Mesenteric fat pad (tissue), 1 donor: ENCODE data around the gene NEMF. TPM values are rescaled to one million over a fixed set of nuclear protein-coding genes. Genes with fewer than 3 reads are reported as not detected.
"Not testable (repeated sequence)": the region's sequence is repeated elsewhere in the genome, so short reads cannot be mapped to it uniquely, and the experiment has no call there.

Experiments used
- DNase-seq: peaks from one replicate; pipeline ENCODE4 v3.0.0-alpha.2; 2020; ENCODE audit warnings: low spot score
- long read RNA-seq: library from polyadenylated mRNA; unstranded; transcript quantifications from one replicate; pipeline ENCODE4 v2.0.0, GENCODE V29; 2020
- total RNA-seq: library from RNA; stranded (reverse); fragmentation: NEBNext Ultra II Directional; extraction: Animal tissue kit (Norgen Biotek cat#: 25700); gene quantifications from one replicate; pipeline ENCODE4 v1.2.1, GENCODE V29; 2021
- donor health status: DM: yes; HTN: yes; CAD: no.

Gene NEMF
- total RNA-seq: 72.0 TPM
- long read RNA-seq, partial matches to known transcripts: 104 of 126 reads
- long read RNA-seq, other reads (novel, unspliced or antisense): 21 of 126 reads

DNA sequence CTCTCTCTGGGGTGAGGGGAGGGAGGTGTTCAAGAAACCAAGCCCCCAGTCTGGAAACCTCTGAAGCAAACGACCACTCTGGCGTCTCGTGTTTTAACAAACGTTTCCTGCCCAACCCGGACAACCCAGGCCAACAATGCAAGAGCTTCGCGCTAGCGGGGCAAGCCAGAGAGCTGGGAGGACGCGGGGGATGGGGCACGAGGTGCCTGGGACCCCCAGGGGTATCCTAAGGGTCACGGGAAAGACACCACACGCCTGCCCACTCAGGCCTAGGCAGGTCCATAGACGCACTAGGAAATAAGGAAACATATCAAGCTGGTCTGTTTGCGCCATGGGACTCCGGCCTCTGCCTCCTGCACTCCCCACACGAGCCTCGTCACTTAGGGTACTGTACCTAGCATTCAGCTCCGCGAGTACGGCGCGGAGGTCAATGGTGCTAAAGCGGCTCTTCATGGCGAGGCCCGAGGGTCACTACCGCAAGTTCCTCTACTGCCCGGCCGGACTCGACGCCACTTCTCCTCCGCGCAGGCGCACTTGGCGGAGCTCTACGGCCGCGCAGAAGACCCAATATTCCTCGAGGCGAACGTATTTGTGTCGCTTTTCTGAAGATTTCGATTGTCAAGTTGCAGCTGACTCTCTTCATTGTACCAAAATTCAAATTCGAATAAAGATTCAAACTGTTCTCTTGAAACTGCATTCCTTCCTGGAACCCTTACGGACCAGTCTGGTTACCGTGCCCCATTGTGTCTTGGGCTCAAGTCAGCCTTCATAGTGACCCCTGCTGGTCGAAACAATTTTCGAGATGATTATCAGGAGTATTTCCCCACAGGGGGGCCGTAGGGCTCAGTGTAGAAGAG, at the start of gene NEMF:
NEMF (minus strand) TSS at position 488 of the 857 bp plus-strand sequence; CDS start at position 453, 35 bp downstream.
- peak; percentile 95 for DNase-seq

GRCh38 chr14:49900973-49901372, 48.4 kb upstream of the NEMF start:
- DNase-seq: no peak

GRCh38 chr14:49898485-49898884, 45.9 kb upstream of the NEMF start:
- no peak for DNase-seq

DNA sequence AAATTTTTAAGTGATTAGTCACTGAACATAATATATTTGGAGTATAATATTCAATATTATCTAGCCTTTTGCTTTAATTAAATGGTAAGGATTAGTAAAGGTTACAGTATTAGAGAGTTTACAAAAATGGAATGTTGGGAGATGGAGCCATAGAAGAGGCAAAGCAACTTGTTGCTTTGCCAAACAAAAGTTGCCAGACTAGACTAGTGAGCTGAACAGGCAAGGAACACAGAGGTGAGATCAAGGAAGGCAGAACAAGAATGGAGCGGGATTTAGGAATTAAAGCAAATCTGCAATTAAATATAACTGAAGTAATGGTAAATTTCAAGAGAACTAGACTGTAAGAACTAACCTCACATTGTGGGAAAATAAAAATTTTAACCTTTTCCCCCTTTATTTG, 45.4 kb upstream of the NEMF start:
- DNase-seq: no peak

- no peak for DNase-seq
Measured at GRCh38 chr14:49897414-49897813, 44.8 kb upstream of the NEMF start.

DNA sequence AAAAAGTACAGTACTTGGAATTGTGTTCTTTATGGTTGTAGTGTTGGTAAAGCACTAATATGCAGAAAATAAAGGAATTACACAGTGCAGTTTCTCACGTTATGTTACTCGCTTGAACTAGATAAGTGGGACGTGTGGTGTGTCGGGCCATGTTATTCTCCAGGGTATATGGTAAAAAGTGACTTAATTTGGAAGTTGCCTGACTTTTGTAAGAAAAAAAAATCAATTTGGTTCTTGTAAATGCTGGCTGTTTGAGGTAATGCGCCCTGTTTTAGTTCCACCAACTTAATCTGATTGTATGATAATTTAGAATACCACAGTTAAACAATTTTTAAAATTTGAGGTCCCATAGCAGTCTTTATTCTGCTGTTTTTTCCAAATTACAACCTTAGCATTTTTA, 44.4 kb upstream of the NEMF start:
- DNase-seq: no peak

DNA sequence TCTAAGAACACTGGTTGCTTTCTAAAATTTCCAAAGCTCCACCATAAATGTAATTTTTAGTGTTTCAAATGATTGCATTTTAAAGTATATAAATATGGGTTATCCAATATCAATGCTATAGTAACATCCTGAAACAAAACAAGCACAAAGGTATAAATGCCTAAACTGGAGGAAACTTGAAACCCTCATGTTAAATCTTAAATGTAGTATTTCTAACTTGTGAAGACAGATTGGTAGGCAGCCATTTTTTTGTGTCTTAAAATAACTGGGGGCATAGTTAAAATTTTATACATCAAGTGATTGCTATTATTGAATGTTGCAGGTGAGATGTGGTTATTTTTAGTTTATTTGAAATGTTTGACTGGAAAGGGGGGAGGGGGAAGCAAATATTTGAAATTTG, 43.7 kb upstream of the NEMF start:
- DNase-seq: not testable (repeated sequence)

GRCh38 chr14:49895480-49895879, 42.9 kb upstream of the NEMF start:
- DNase-seq: no peak

GRCh38 chr14:49894214-49895107, 41.9 kb upstream of the NEMF start:
- not testable (repeated sequence) for DNase-seq

DNA sequence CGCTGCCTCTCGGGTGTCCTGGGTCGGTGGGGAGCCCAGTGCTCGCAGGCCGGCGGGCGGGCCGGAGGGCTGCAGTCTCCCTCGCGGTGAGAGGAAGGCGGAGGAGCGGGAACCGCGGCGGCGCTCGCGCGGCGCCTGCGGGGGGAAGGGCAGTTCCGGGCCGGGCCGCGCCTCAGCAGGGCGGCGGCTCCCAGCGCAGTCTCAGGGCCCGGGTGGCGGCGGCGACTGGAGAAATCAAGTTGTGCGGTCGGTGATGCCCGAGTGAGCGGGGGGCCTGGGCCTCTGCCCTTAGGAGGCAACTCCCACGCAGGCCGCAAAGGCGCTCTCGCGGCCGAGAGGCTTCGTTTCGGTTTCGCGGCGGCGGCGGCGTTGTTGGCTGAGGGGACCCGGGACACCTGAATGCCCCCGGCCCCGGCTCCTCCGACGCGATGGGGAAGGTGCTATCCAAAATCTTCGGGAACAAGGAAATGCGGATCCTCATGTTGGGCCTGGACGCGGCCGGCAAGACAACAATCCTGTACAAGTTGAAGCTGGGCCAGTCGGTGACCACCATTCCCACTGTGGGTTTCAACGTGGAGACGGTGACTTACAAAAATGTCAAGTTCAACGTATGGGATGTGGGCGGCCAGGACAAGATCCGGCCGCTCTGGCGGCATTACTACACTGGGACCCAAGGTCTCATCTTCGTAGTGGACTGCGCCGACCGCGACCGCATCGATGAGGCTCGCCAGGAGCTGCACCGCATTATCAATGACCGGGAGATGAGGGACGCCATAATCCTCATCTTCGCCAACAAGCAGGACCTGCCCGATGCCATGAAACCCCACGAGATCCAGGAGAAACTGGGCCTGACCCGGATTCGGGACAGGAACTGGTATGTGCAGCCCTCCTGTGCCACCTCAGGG, 41.0 kb upstream of the NEMF start:
- DNase-seq: peak; percentile 92

DNA sequence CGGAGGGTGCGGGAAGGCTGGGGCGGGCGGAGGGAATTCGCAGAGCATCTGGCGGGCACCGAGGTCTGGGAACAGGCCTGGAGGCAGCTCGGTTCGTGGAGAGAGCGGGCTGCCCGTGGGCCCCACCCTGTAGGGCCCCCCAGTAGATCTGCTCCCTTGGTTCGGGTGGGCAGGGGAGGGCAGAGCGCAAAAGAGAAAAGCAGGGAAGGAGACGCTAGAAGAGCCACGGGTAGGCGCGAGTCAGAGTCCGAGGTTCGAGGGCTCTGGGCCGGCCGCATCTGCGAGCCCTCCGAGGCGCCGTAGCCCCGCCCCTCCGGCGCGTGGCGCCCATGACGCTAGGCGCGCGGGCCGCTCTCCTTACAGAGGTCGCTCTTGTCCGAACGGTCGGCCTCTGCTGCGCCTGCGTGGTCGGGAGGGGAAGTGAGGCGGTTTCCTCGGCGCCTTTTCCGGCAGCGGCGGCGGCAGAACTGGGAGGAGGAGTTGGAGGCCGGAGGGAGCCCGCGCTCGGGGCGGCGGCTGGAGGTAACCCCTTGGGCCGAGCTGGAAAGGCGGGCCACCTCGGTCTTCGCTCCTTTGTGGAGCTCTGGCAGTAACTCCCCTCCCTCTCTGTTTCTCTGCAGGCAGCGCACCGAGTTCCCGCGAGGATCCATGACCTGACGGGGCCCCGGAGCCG, 40.2 kb upstream of the NEMF start, which contains the start of gene ARF6:
ARF6 (plus strand) TSS at position 447 of the 673 bp plus-strand sequence. CDS start 655 bp downstream, outside the sequence.
- peak; percentile 100 for DNase-seq

- DNase-seq: no peak
Measured at GRCh38 chr14:49892301-49892635, 39.7 kb upstream of the NEMF start.

GRCh38 chr14:49888293-49888692, 35.7 kb upstream of the NEMF start:
- no peak for DNase-seq

DNA sequence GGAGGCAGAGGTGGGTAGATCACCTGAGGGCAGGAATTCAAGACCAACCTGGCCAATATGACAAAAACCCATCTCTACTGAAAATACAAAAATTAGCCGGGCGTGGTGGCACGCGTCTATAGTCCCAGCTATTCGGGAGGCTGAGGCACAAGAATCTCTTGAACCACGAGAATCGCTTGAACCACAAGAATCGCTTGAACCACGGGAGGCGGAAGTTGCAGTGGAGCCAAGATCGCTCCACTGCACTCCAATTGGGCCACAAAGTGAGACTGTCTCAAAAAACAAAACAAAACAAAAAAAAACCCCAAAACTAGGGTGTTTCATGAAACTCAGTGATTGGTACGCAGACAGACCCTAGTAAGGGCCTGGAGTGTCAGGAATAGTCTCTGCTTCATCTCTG, 33.9 kb upstream of the NEMF start:
- DNase-seq: no peak

GRCh38 chr14:49882826-49883694, 30.5 kb upstream of the NEMF start:
- DNase-seq: no peak

- no peak for DNase-seq
Measured at GRCh38 chr14:49881350-49882001, 28.9 kb upstream of the NEMF start.

- no peak for DNase-seq
Measured at GRCh38 chr14:49880267-49881064, 27.9 kb upstream of the NEMF start.

DNA sequence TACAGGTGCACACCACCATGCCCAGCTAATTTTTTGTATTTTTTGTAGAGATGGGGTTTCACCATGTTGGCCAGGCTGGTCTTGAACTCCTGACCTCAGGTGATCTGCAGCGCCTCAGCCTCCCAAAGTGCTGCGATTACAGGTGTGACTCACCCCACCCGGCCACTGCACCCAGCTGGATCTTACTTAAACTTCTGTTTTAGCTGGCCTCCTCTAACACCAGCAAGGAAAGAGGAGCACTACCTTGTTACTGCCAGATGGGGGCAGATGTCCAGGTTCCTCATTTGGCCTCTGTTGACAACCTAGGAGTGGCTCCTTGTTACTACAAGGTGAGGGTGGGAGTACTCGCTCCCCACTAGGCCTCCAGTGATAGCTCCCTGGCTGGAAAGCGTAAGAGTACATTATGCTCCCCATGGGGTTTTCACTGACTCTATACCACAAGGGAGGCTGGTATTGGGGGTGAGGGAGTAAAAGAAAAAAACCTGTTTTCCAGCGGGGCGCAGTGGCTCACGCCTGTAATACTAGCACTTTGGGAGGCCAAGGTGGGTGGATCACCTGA, 27.1 kb upstream of the NEMF start:
- DNase-seq: no peak
